GM20431 (cell line): ENCODE results near the gene PNISR.

Experiments used
- in situ Hi-C: fragments of 300-500 bp; cut with MseI, MboI; formaldehyde crosslinking; loops from one replicate; pipeline ENCODE4 v1.15.0; 2020; ENCODE audit warnings: low sequenced_read_pairs; ENCODE audit not compliant: unreplicated experiment

Gene PNISR

GRCh38 chr6:99348288-99349170 lies 76.6 kb downstream of the PNISR start:
- in situ Hi-C loops: no loop called here
